Stimulated activated CD8-positive, alpha-beta memory T cell treated with anti-CD3 and anti-CD28 coated beads, Interleukin-7, amount 100 ng/mL, for 24 hours (primary cell): ENCODE data around the gene SLC25A48.

Experiments
- DNase-seq: peaks from one replicate; pipeline ENCODE4 v3.0.0-alpha.2; 2020; ENCODE audit warnings: low read depth

Gene SLC25A48

DNA sequence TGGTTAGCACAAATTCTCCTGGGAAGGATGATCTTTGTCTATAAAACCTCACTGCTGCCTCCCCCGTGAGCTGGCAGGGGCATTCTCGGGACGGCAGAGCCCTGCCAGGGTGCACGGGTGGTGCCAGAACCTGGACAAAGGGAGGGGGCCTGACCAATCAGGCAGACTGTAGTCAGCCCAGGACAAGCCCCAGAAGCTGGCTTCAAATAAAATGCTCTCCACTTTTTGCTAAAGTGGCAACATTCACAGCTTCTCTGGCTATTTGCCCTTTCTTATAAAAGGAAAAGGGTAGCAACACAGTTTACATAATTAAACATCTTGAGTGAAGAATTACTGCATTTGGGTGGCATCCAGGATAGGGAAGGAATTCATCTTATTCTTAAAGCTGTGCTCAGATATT is 46.8 kb downstream of the SLC25A48 start:
- no peak for DNase-seq

DNA sequence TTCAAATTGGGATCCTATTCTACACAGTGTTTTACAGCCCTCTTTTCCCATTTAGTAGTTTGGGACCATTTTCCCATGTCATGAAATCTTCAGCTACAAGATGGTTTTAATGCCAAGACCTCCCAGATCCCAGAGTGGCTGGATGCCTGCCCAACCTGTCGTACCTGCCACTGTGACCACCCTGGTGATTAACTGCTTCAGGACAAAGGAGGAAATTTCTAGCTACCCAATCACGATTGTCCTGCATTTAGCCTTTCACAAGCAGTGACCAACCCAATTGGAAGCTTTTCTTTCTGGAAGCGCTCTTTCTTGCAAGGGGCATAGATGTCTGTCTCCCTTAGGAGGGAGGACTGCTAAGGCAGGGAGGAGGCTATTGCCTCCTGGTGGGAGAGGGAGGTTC is 47.4 kb downstream of the SLC25A48 start:
- DNase-seq = no peak

DNA sequence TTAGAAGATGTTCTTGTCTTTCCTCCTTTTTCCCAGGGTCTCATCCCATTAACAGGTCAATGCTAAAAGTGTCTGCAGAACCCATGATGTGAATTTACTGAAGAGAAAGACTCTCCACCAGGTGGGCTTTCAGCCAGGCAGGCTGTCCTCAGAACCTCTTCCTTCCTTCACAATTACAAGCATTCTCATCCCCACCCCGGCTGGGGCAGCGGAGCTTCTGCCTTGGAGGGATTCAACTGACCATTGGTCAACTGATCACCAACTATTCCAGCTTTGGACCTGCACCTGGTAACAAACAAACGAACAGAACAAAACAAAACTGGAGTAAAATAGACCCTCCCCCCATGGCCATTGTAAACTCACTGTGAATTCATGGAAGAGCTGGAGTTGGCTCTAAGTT is 48.6 kb downstream of the SLC25A48 start:
- no peak for DNase-seq

DNA sequence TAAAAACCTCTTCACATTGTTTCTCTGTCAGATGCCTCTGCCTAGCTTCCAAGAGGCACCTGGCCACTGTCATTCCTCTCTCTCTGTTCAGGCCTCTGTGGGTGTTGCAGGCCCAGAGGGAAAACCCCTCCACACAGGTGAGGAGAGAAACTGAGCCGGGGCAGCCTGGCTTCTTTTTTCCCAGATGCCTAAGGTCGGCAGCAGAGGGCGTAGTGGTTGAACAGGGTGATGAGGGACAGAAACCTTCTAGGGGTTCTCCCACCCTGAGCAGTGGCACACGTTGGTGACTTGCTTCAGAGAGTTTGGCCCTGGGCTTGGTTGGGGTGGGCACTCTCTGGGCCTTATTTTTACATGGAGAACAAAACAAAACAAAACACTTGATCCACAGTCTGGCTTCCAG is 49.0 kb downstream of the SLC25A48 start:
- DNase-seq = no peak

DNA sequence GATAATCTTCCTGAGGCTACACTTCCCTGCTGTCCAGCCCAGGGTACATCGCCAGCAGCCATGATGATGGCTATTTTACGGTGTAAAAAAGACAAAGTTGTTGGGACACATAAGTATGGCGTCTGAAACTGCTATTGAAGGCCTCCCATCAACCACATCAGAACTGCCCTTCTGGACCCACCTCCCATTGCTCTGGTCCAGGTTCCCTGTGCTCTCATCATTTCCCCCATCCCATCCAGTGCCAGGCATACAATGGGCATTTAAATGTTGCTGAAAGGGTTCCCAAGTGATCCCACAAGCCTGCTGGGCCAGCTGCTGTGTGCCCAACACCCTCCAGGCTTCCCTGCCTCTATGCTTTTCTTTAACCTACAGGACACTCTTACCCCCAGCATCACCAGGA is 50.6 kb downstream of the SLC25A48 start:
- DNase-seq = no peak

DNA sequence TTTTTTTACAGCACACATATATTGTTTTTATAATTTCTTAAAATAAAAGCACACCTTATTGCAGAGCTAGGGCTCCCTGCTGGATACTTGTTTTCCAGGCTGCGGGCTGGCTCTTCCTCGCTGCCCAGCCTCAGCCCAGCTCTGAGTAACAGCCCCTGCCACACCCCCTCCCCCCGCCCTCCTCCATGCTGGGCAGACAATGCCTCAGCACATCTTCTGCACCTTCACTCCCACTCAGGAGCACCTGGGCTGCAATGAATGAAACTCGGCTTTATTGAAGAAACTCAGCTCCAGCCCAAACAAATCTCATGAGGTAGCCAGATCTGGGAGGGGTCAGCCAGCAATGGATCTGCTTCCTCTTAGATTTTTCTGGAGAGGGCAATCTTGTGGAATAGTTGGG is 51.7 kb downstream of the SLC25A48 start:
- no peak for DNase-seq

DNA sequence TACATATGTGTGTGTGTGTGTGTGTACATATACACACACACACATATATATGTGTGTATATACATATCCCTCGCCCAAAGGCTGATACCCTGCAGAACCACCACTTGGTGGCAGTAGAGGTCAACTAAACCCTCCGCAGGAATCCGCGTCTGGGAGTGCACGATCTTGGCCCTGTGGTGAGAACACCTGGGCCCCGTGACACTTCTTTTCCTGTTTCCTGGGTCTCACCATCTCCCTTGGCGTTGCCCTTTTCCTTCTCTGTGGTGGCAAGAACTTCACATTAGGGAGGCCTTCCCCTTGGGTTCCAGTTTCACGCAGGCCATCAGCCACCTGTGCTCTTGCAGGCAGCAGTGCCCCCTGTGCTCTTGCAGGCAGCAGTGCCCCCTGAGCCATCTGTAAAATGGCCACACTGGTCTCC is 53.0 kb downstream of the SLC25A48 start:
- DNase-seq = peak; percentile 33

DNA sequence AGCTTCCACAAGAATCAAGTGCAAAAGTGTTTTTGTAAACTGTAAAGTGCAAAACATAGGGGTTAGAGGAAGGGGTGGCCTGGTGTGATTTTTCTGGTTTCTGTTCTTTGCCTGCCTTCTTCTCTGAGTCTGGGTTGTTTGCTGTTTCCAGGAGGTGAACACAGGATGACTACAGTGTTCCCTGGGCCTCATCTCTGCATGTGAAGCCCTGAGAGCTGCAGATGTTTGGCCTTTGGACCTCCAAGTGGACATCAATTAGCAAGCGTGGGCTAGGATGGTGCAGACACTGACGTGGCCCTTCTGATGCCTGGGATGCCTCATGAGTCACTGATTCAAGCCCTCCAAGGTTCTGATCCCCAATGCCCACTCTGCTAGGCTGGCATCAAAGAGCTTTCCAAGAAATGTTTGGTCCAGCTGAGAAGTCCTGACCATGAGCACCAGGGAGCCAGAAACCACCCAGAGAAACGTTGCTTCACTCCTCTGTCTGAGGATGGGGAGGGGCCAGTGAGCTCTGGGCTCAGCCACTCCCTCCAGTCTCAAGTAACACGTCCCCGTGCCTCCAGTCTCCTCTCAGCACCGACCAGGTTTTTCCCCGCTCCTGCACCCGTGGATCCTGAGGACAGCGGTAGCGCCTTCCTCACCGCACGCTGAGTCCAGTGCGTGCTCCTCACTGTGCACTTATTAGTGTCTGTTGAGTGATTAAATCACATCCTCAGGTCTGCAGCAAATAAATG is 53.6 kb downstream of the SLC25A48 start:
- no peak for DNase-seq

DNA sequence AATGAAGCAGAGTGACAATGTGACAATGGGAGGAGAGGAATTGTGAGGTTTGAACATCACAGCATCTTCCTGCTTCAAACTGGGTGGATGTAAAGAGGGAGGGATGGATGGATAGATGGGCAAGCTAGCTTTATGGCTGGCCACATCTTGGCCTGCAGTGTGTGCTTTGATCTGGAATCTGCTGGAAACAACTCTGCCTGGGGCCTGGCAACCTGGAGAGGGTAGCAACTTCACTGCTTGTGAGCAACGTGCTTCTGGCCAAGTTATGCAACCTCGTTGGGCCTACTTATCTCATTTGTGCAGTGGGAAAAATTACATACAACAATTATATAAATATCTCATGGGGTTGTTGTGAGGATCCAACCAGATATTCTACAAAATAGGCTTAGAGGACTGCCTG is 55.8 kb downstream of the SLC25A48 start:
- no peak for DNase-seq

DNA sequence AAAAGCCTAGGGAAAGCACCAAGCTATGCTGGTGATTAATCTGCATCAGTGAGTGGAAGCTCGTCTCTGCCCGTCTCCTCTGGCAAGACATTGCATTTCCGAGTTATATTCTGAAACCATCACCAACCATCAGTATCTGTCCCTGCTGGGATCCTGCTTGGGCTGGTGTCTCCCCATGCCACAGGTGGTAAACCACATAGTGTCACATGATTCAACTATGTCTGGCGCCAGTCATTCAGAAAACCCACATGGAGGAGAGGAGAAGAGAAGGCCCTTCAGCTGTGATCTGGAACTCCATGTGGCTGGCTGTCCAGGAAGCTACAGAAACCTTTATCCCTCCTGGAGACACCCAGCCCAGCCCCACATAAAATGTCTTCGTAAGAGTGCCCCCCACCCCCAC is 56.4 kb downstream of the SLC25A48 start:
- DNase-seq = no peak

DNA sequence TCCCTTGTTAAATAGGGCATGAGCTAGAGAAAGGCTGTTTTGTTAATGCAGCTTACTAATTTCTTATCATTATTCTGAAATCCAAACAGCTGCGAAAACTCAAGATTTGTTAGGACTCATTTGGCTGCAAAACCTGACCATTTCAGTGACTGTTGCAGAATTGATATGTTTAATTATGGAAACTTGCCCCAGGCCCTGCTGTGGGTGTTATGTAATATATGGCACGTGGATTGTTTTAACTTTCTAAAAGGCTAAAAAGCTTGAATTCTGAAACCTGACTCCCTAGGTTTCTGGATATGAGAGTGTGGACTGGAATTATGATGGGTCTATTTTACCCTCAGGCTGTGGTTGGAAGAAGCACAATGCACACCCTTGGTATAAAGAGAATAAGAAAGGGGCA is 56.8 kb downstream of the SLC25A48 start:
- DNase-seq = no peak

DNA sequence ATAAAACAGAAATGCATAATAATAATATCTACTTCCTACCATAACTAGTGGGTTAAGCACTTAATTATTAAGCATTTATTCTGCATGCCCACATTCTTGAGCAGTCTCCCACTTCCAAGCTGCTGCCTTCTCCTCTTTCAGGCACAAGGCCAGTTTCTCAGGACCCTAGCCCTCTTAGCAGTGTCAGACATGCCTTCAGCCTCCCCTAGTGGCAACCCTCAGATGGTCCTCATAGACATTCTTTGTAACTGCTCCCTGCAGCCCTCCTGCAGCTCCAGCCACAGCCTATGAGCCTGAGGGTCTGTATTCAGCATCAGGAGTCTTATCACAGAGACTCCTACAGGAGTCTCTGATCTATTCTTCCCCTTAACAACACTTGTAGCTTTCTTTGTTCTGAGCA is 57.3 kb downstream of the SLC25A48 start:
- no peak for DNase-seq

DNA sequence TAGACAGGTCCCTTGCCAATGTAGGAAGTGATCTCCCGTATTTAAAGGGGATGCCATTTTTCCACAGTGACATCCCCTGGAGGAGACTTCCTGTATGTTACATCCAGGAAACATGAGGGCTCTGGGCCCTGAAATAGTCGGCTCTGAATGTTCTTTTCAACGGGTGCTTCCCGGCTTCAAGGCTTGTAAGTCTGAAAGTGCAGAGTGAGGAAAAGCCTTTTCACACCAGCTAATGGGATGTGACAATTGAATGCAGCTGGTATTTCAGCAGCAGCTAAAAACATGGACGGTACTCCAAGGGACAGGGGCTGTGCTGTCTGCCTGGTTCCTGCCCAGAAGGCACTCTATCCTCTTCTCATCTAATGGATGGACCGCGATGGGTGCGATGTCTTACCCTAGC is 59.8 kb downstream of the SLC25A48 start:
- no peak for DNase-seq

DNA sequence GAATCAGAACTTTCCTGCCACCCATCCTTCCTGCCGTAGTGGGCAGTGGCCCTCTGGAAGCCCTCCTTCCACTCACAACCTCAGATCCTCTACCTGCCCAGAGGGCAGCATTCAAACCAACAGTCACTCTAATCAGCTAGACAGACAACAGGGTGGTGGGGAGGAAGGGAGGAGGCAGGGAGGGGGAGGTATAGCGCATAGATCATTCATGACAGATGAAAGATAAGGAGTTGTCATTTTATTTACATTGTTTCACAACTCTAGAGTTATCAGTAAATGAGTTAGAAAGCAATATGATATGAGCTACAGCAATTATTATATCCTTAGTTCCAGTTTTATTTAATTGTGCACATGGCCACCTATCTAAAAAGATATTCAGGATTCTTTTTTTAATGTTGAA is 60.3 kb downstream of the SLC25A48 start:
- no peak for DNase-seq

DNA sequence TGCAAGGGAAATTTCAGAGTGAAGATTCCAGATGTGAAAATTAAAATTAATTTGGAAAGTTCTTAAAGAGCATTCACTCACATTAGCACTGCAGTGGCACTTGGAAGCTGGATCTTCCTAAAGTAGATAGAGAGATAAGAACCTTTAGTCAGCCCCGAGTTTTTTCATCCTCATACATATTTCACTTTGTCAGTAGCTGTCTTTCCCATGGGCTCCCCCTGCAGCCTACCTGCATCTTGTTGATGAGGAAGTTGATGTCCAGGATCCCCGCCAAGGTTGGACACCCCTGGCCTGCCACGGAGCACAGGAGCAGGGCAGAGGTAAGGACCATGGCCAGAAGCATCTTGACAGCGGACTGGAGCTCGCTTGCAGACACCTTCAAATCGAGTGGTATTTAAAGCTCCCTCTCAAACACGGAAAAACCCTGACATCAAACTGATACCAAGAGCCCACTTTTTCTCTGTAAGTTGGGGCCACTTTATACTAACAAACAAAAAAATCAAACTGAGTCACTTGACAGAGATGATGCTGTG is 61.1 kb downstream of the SLC25A48 start, which contains the start of gene IL9:
Gene IL9 (minus strand): TSS at position 368 of the 533 bp plus-strand sequence. CDS start 25 bp downstream, at position 343.
- no peak for DNase-seq

DNA sequence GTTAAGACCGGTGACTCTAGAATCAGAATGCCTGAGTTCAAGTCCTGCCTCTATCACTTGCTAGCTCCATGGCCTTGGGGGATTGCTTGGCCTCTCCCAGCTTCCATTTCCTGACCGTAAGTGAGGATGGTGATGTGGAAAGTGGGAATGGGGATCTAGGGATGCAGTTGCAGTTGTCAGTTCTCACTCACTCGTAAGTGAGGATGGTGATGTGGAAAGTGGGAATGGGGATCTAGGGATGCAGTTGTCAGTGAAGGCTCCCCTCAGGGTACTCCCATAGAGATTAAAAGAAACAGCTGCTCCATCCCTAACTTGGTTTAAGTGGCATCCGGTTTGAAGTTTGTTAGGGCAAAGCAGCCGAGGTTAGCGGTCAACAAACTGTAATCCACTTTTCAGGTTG is 64.2 kb downstream of the SLC25A48 start:
- no peak for DNase-seq

DNA sequence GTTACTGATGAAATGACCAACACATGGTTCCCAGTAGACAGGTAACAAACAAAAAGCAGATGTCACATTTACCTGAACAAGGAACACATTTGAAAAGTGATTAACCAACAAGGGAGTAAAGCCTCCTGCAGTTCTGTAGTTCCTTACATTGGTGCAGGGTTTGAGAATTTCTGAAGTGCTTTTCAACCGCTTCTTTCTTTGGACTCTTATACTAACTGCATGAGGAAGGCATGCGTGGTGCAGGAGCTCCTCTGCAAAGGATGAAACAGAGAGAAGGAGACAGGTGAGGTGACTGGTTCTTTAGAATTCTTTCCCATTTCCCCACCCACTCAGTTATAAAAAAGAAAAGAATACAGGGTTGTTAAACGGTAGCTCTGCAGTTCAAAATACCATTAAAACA is 65.8 kb downstream of the SLC25A48 start:
- no peak for DNase-seq

DNA sequence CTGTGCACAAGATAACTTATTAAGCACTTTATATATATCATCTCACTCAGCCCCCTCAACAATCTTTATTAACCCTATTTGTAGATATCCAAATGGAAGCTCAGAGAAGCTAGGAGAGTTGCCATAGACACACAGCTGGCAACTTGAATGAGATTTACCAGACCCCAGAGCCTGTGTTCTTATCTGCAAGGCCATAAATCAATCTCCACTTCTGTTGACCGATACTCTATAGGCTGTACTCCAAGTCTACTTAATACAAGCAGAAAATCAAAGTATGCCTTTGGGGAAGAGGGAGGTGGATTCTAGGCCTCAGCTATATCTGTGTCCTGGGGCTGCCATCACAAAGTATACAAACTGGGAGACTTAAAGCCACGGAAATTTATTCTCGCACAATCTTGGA is 67.2 kb downstream of the SLC25A48 start:
- DNase-seq = no peak

DNA sequence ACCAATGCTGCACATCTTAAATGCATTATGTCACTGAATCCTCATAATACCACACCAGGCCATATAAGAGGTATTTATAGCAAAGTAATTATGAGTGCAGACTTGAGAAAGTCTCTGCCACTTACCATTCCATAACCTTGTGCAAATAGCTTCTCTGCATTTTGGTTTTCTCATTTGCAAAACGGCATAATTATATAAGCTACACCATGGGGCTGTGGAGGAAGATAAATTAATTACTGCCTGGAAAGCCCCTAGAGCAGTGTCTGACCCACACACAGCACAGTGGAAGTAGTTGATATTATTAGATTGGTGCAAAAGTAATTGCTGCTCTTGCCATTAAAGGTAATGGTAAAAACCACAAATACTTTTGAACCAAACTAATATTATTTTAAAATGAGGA is 70.7 kb downstream of the SLC25A48 start:
- DNase-seq = no peak

DNA sequence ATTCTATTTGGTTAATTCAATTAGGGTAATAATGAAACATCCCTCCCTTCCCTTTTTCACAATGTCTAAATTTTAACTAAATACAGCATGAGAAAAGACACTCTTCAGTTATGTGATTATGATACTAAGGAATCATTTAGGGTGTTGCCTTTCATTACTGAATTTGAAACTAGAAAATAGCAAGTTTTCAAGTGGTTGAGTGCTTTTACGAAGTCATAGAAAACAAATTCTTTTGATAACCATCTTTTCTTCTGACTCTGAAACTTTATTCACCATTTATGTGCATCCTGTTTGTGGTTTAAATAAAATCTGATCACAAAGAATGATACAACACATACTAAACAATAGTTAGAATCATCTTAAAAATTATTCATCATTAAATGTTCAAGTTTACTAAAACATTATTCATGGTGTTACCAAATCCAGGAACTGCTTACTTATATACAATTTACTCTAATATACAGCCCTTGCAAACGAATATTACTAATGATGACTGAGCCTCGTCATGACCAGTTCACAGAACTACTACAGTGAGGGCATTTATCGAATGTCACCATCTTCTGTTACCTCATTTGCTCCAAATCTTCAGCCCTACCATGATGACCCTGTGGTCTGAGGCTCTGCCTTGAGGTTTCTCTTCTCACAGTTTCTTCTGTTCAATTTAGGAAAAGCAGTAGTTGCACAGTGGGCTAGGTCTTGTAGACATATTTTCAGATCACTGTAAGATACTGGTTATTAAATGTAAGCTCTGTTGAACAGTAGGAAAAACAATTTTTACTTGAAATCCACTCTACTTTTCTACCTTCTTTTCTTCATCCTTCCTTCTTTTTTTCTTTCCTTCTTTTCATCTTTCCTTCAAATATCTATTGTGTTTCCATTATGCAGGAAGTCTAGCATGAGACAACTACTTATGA is 79.5 kb downstream of the SLC25A48 start:
- no peak for DNase-seq

DNA sequence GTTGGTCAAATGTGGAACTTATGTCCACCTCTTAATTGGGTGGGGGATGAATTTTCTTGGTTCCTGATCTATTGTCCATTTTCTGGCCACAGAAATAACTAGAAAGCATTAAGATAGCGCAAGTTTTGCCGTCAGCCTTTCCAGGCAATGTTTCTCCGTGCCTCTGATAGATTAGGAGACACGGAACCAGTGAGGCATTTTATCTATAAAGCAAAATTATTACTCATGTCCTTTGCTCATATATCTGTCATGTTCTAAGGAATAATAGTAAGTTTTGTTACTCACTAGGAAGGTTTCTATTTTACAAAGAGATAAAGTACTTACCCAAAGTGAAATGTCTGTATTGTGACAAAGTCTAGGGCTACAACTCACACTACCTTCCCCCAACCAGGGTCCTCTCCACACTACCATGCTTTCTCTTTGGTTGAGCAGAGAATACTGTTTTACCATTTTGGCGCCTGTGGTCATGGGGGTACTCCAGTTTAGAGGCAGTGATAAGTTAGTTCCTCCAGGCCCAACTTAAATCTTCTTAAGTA is 81.1 kb downstream of the SLC25A48 start:
- no peak for DNase-seq

DNA sequence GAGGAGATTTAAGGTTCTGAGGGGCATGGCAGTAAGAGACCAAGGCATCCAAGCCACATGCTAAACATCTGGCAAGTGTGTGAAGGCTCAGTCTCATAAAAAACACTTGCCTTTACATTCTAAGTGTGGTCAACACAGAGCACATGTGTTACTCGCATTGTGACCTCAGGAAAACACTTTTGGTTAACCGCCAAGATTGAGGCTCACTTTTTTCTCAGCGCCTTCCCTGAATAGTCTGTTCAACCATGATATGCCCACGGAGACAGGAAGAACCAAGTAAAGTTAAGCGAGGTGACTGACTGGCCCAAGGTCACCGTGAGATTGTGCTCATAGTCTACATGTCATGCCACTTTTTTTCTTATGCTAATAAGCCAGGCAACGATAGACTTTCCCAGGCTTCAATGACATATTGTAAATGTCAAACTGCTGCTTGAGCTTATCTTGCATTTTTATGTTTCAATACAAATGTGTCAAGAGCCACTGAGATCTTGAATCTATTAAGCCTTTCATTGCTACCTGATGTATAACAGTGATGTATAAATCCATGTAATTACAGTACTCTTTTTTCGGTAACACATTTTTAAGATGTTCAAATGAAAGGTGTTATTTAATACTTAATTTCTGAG is 82.3 kb downstream of the SLC25A48 start:
- DNase-seq = no peak
